Thymus (tissue), 11 donors: ENCODE data around the gene CERS3. TPM values are rescaled to one million over a fixed set of nuclear protein-coding genes. Genes with fewer than 3 reads are reported as not detected.

Experiments
- DNase-seq, 9 donors: peaks; one replicate each; pipeline ENCODE4 v3.0.0-alpha.2; 2013; ENCODE audit warnings: low spot score in 9 of 9, low read depth in 6 of 9, missing footprints in 1 of 9
- H3K27ac ChIP-seq, 2 donors: one replicate each; pipeline ENCODE4 v1.5.1; 2013; ENCODE audit warnings: control low read depth in 1 of 2, low read depth in 1 of 2, low read length in 1 of 2, mild to moderate bottlenecking in 1 of 2, moderate library complexity in 1 of 2
- H3K27me3 ChIP-seq, 2 donors: one replicate each; pipeline ENCODE4 v1.5.1; 2013; ENCODE audit warnings: low read length in 1 of 2; ENCODE audit not compliant: control insufficient read depth in 2 of 2, insufficient read depth in 1 of 2
- H3K36me3 ChIP-seq, 2 donors: one replicate each; pipeline ENCODE4 v1.5.1; 2013; ENCODE audit warnings: low read length in 1 of 2, mild to moderate bottlenecking in 1 of 2, moderate library complexity in 1 of 2; ENCODE audit not compliant: control insufficient read depth in 2 of 2, insufficient read depth in 2 of 2
- H3K4me1 ChIP-seq, 2 donors: one replicate each; pipeline ENCODE4 v1.5.1; 2013; ENCODE audit warnings: low read length in 2 of 2; ENCODE audit not compliant: control insufficient read depth in 2 of 2, insufficient read depth in 2 of 2
- H3K4me3 ChIP-seq, 2 donors: one replicate each; pipeline ENCODE4 v1.5.1; 2013; ENCODE audit warnings: low read length in 2 of 2, control low read depth in 1 of 2, mild to moderate bottlenecking in 1 of 2
- H3K9me3 ChIP-seq, 2 donors: one replicate each; pipeline ENCODE4 v1.5.1; 2013; ENCODE audit warnings: low read length in 1 of 2, mild to moderate bottlenecking in 1 of 2; ENCODE audit not compliant: control insufficient read depth in 2 of 2, insufficient read depth in 1 of 2
- WGBS: extraction: QIAGEN DNeasy Blood & Tissue Kit; methylation state at CpG from one replicate; pipeline ENCODE4 v1.1.7; 2013; 5-methylcytosine and 5-hydroxymethylcytosine counted together
- polyA plus RNA-seq: library from polyadenylated mRNA; stranded (reverse); fragments of 200-250 nt; gene quantifications from one replicate; pipeline ENCODE4 v1.2.3, GENCODE V29; 2013
- total RNA-seq: library from RNA; stranded (reverse); fragments of 120-200 nt; gene quantifications from one replicate; pipeline ENCODE4 v1.2.4, GENCODE V29; 2013
- donor health status: healthy.

The CERS3 gene
- total and polyA plus RNA-seq, 2 donors = 0.38 to 2.2 TPM

GRCh38 chr15:100565591-100565990 lies 36.8 kb upstream of the CERS3 start:
- no peak overlapping the region for H3K27ac ChIP-seq
- H3K4me3 ChIP-seq = no peak overlapping the region
- DNase-seq = no peak
- no peaks in the 10 kb centered on the region for H3K4me1 ChIP-seq
- H3K36me3 ChIP-seq = peaks cover 11 to 12% of the 10 kb centered on the region in 2 donors
- H3K27me3 ChIP-seq = no peaks in the 10 kb centered on the region
- WGBS = 94% methylated on average over 3 of the region's 3 CpGs
- H3K9me3 ChIP-seq = no peaks in the 10 kb centered on the region

- DNase-seq = no peak
- no peaks in the 10 kb centered on the region for H3K9me3 ChIP-seq
- no peak overlapping the region for H3K4me3 ChIP-seq
- no peaks in the 10 kb centered on the region for H3K27me3 ChIP-seq
- H3K27ac ChIP-seq = no peak overlapping the region
- H3K4me1 ChIP-seq = no peaks in the 10 kb centered on the region
- no peaks in the 10 kb centered on the region for H3K36me3 ChIP-seq
Measured at GRCh38 chr15:100560323-100560722, 31.6 kb upstream of the CERS3 start.

- DNase-seq = no peak
- no peaks in the 10 kb centered on the region for H3K36me3 ChIP-seq
- no peaks in the 10 kb centered on the region for H3K9me3 ChIP-seq
- H3K27ac ChIP-seq = no peak overlapping the region
- 97% methylated on average over 2 of the region's 2 CpGs for WGBS
- H3K27me3 ChIP-seq = no peaks in the 10 kb centered on the region
- H3K4me3 ChIP-seq = no peak overlapping the region
- H3K4me1 ChIP-seq = no peaks in the 10 kb centered on the region
Measured at GRCh38 chr15:100559330-100559729, 30.6 kb upstream of the CERS3 start.

- 96% methylated on average over 50 of the region's 50 CpGs for WGBS
- H3K9me3 ChIP-seq = no peaks in the 10 kb centered on the region
- H3K4me1 ChIP-seq = no peaks in the 10 kb centered on the region
- no peak overlapping the region for H3K4me3 ChIP-seq
- no peaks in the 10 kb centered on the region for H3K36me3 ChIP-seq
- no peaks in the 10 kb centered on the region for H3K27me3 ChIP-seq
- DNase-seq = no peak
- no peak overlapping the region for H3K27ac ChIP-seq
Measured at GRCh38 chr15:100558771-100559254, 30.1 kb upstream of the CERS3 start.

- no peaks in the 10 kb centered on the region for H3K36me3 ChIP-seq
- no peaks in the 10 kb centered on the region for H3K27me3 ChIP-seq
- DNase-seq = no peak
- H3K9me3 ChIP-seq = no peaks in the 10 kb centered on the region
- no peak overlapping the region for H3K27ac ChIP-seq
- no peak overlapping the region for H3K4me3 ChIP-seq
- 92% methylated on average over 16 of the region's 16 CpGs for WGBS
- no peaks in the 10 kb centered on the region for H3K4me1 ChIP-seq
Measured at GRCh38 chr15:100553468-100553867, 24.7 kb upstream of the CERS3 start.

GRCh38 chr15:100547961-100548360 lies 19.2 kb upstream of the CERS3 start:
- no peak overlapping the region for H3K4me3 ChIP-seq
- H3K36me3 ChIP-seq = no peaks in the 10 kb centered on the region
- WGBS = 94% methylated on average over 5 of the region's 5 CpGs
- peaks cover 0 to 1% of the 10 kb centered on the region in 2 donors for H3K9me3 ChIP-seq
- no peaks in the 10 kb centered on the region for H3K4me1 ChIP-seq
- peaks cover 0 to 31% of the 10 kb centered on the region in 2 donors for H3K27me3 ChIP-seq
- DNase-seq = no peak
- H3K27ac ChIP-seq = no peak overlapping the region

- H3K27ac ChIP-seq = no peak overlapping the region
- H3K9me3 ChIP-seq = peaks cover 0 to 1% of the 10 kb centered on the region in 2 donors
- H3K27me3 ChIP-seq = peaks cover 0 to 32% of the 10 kb centered on the region in 2 donors
- DNase-seq = no peak
- no peak overlapping the region for H3K4me3 ChIP-seq
- 80% methylated on average over 6 of the region's 6 CpGs for WGBS
- no peaks in the 10 kb centered on the region for H3K36me3 ChIP-seq
- no peaks in the 10 kb centered on the region for H3K4me1 ChIP-seq
Measured at GRCh38 chr15:100544946-100545345, 16.2 kb upstream of the CERS3 start.

- 29% methylated on average over 57 of the region's 57 CpGs for WGBS
- Histone ChIP-seq H3K27ac (no peak overlapping the region), H3K9me3 (peaks cover 0 to 1% of the 10 kb centered on the region in 2 donors), H3K27me3 (peaks cover 0 to 32% of the 10 kb centered on the region in 2 donors), H3K4me1 (no peaks in the 10 kb centered on the region), H3K4me3 (no peak overlapping the region), H3K36me3 (no peaks in the 10 kb centered on the region)
- DNase-seq = no peak
Measured at GRCh38 chr15:100544338-100544841, 15.6 kb upstream of the CERS3 start.

GRCh38 chr15:100542290-100542689 lies 13.5 kb upstream of the CERS3 start:
- H3K4me3 ChIP-seq = no peak overlapping the region
- WGBS = 96% methylated on average over 6 of the region's 6 CpGs
- DNase-seq = no peak
- H3K4me1 ChIP-seq = no peaks in the 10 kb centered on the region
- no peak overlapping the region for H3K27ac ChIP-seq
- H3K36me3 ChIP-seq = no peaks in the 10 kb centered on the region
- H3K27me3 ChIP-seq = peaks cover 0 to 32% of the 10 kb centered on the region in 2 donors
- peaks cover 0 to 1% of the 10 kb centered on the region in 2 donors for H3K9me3 ChIP-seq
